NCI-H460 (cell line): Measurements from ENCODE around the gene TNFRSF4. TPM values are rescaled to one million over a fixed set of nuclear protein-coding genes. Genes with fewer than 3 reads are reported as not detected.
A peak's percentile ranks its signal among the peaks of the same experiment; 100 is the strongest.

Experiments used
- DNase-seq: peaks from one replicate; pipeline ENCODE4 v3.0.0-alpha.2; 2016; ENCODE audit warnings: low read depth; ENCODE audit errors: extremely low read depth
- total RNA-seq: library from RNA; depleted of rRNA; stranded (reverse); fragments of >200 nt; shearing (Covaris generic); gene quantifications from 2 replicates; pipeline ENCODE4 v1.2.3, GENCODE V29; 2014

The TNFRSF4 gene
- total RNA-seq, 1 experiment from 2014 or later = not detected

GRCh38 chr1:1234180-1234808 lies 20.3 kb upstream of the TNFRSF4 start:
- no peak for DNase-seq

GRCh38 chr1:1233567-1233892 lies 19.6 kb upstream of the TNFRSF4 start:
- no peak for DNase-seq

- no peak for DNase-seq
Observed at GRCh38 chr1:1232796-1233566, 19.0 kb upstream of the TNFRSF4 start.

GRCh38 chr1:1232208-1232795 lies 18.3 kb upstream of the TNFRSF4 start, which contains the start of gene B3GALT6:
B3GALT6 (plus strand) TSS chr1:1232237; CDS start chr1:1232279, 42 bp downstream.
- no peak for DNase-seq

DNA sequence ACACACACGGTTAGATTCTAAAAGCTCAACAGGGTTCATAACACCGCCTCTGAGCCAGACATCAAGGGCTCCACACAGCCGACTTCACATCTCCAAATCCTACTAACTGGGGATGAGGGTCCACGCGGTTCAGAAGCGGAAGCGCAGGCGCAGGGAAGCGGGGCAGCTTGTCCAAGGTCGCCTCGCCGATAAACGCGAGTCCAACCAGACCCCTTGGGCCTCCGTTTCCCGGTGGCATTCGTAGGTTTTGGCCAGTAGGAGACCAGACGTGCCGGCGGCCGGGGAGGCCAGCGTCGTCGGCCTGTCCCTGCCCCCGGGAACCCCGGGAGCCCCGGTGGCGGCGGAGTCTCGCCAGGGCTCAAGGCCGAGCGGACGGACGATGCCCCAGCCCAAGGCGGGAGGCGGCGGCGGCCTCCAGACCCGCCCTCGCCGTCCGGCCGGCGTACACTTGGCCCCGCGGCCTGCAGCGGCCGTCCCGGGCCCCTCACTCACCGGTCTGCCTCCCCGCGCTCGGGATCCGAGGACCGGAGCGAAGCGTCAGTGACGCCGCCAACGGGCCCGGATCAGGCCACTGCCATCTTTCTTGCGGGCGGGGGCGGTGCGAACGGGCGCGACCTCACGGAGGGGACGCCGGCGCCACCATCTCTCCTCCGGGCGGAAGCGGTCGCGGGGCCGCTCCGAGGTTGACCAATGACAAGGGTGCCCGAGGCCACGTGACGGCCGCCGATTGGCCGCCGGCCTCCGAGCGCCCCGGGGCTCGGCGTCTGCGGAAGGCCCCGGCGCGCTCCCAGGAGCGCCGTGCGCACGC lies 17.7 kb upstream of the TNFRSF4 start, which contains the start of gene SDF4:
TSS of gene SDF4 (minus strand) at position 602 of the 808 bp plus-strand sequence. CDS start 3,229 bp downstream, outside the sequence.
- peak; percentile 88 for DNase-seq

DNA sequence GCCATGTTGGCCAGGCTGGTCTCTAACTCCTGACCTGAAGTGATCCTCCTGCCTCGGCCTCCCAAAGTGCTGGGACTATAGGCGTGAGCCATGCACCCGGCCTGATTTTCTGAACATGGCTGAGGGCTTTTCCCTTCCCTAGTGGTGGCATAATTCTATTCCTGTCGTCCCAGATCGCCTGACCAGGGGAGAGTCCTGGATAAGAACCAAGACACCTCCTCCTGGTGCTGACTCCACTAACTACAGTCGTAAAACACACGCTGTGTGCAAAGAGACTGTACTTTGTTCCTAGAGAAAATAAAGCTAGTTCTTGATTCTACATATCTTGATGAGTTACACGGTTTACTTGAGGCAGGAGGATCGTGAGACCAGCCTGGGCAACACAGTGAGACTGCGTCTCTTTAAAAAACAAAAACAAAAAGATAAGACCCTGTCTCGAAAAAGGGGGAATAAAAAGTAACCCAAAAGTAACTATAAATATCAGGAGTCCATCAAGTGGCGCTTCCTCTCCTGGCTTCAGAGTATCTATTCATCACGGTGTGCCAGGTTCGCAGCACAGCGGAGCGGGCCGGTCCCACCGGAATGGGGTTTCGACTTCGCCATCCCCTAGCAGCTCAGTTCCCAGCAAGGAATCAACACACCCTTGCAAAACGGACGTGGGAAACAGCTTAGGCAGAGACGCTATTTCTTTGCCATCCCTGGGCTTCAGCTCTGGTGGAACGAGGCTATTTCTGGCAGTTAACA lies 16.9 kb upstream of the TNFRSF4 start:
- no peak for DNase-seq

- DNase-seq = no peak
Observed at GRCh38 chr1:1229770-1230169, 15.8 kb upstream of the TNFRSF4 start.

- DNase-seq = no peak
Observed at GRCh38 chr1:1228596-1229321, 14.8 kb upstream of the TNFRSF4 start.

- DNase-seq = no peak
Observed at GRCh38 chr1:1228187-1228586, 14.2 kb upstream of the TNFRSF4 start.

DNA sequence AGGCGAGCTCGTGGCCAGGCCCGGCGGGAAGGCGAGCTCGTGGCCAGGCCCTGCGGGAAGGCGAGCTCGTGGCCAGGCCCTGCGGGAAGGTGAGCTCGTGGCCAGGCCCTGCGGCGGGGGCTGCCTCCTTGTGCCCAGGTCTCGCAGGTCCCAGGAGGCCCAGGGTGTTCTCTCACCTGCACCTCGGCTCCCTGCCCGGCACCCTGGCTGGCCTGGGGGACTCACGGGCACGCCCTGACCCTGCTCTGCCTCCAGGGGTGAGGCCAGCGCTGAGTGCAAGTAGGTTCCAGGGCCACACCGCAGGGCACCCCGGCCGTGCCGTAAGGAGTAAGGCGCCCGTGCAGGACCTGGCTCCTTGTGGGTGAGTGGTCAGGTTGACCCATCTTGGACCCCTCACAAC lies 13.4 kb upstream of the TNFRSF4 start:
- DNase-seq = no peak

- DNase-seq = no peak
Observed at GRCh38 chr1:1226566-1227362, 12.8 kb upstream of the TNFRSF4 start.

DNA sequence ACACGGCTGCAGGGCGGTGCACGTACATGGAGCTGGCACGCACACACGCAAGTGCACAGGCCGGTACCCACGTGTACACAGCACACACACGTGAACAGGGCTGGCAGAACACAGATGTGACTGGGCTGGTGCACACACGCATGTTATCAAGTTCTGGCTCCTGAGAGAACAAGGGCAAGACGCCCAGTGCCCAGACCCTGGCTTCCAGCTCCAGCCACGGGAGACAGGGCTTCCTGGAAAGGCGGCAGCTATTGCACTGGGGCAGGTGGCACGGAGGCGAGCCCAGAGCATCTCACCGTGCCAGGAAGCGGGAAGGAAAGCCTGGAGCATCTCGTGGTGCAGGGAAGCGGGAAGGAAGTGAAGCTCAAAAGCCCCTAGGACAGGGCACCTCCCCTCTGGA lies 12.0 kb upstream of the TNFRSF4 start:
- no peak for DNase-seq

DNA sequence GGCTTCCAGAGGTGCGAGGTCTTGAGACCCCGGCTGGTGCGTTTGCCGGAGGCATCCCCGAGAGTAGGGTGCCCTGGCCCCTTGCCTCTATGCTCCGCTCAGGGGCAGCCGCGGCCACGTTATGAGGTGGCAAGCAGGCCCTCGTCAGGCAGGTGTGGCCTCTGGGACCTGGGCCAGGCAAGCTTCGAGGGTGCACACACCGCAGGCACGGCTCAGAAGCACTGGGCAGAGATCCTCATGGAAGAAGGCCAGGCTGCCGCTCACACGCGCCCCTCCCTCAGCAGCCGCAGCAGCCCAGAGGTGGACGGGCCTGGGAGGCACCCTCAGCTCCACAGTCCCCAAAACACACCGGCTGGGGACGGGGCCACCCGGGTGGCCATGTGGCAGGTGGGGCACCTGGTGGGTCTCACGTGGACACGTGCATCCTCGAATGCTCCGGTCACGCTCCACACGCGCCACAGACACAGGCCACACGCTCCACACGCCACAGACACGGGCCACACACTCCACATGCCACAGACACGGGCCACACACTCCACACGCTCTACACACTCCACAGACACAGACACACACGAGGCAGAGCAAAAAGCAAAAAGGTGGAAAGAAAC lies 11.4 kb upstream of the TNFRSF4 start:
- DNase-seq = no peak

- DNase-seq = no peak
Observed at GRCh38 chr1:1223891-1224290, 9.9 kb upstream of the TNFRSF4 start.

DNA sequence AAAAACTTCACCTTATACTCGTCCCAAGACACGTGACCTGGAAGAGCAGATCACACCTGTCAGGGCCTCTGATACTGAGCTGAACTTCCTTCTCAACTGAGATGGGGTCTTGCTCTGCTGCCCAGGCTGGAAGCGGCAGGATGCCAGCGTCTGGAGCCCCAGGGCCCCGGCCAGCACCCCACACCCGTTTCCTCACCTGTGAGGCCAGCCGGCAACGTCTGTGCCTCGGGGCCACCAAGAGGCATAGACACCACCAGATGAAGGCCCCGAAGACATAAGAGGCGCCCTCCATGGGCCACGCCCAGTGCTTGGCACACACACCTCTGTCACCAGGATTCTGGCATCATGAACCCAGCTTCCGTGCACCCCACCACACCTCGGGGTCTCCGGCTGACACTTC lies 9.4 kb upstream of the TNFRSF4 start:
- DNase-seq = no peak

DNA sequence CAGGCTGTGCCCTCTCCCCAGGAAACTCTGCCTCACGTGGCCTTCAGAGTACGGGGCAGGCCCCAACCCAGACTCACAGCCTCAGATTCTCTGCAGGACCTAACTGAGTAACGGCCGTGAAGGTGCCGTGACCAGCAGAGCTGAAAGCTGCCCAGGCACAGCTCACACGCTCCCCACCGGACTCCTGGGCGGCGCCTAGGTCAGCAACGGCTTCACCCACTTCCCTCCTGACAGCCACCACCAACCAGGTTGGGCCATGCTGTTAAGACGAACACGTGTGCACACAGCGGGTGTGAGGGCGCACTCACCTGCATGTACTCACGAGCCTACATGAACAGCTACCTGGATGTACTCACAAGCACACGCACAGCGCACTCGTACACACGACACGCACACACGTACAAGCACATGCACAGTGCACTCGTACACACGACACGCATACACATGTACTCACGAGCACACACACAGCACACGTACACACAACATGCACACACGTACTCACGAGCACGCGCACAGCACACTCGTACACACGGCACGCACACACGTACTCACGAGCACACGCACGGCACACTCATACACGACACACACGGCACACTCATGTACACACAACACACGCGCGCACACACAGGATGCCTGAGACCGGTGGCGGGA lies 8.7 kb upstream of the TNFRSF4 start:
- no peak for DNase-seq

DNA sequence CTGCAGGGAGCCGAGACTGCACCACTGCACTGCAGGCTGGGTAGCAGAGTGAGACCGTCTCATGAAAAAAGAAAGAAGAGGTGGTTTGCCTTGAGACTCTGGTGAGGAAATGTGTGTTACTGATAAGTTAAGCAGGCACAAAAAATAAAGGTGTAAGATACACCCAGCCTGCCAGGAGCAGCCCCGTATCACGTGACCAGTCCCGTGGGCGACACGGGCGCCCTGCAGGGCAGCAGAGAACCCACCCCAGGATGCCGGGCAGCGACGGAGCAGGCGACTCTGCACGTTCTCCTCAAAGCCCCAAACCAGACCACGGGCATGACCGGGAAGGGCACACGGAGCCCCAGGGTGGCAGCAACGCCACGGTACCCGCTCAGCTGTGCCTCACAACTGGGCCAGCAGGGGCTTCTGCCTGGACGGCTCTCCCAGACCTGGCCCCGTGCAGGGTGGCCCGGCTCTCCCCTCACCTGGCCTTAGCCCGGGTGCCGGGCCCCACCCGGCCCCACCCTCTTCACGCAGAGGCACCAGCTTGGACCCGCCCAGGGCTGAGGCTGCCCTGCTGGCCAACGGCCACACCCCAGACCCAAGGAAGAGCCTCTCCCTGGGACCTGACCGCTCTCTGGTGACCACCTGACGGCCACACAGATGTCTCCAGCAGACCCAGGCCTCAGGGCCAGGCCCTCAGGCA lies 8.1 kb upstream of the TNFRSF4 start:
- no peak for DNase-seq
